Raji (cell line): Measurements from ENCODE around the gene ASCC1.

ENCODE experiments used
- POLR2A ChIP-seq: IDR thresholded peaks from 2 replicates; pipeline ENCODE4 v1.6.1; 2011; ENCODE audit warnings: low read depth, low read length, control low read depth; ENCODE audit not compliant: insufficient read depth

The ASCC1 gene

DNA sequence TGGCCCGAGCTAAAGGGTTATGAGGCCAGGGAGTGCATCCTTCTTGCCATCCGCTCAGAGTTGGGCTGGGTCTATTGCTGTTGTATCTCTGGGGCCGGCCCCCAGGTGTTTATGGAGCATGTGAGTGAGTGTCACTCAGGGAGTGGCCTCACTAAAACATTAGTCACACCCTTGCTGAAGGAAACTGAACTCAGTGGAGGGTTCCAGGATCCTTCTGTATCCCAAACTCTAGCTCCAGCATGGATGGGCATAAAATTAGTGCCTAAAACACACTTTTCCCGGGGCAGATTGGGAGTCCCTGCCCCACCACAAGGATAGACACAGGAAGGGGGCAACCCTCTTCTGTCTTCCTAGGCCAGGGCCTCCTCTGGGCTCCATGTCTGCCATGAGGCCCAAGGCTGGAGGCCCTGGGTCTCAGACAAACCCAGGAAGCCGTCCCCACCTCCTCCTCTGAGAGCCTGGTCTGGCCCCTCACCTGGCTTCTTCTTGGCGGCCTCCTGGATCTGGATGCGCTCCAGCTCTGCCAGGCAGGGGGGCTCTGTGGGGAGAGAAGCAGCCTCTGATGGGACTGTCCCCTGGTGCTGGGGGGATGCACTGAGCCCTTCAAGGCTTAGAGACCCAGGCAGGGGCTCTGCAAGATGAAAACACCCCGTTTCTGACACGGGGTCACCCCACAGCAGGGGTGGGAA, 152.2 kb downstream of the ASCC1 start:
- TF ChIP-seq POLR2A: no peak

- no peak for TF ChIP-seq POLR2A
Observed at GRCh38 chr10:72062832-72063702, 153.0 kb downstream of the ASCC1 start.

DNA sequence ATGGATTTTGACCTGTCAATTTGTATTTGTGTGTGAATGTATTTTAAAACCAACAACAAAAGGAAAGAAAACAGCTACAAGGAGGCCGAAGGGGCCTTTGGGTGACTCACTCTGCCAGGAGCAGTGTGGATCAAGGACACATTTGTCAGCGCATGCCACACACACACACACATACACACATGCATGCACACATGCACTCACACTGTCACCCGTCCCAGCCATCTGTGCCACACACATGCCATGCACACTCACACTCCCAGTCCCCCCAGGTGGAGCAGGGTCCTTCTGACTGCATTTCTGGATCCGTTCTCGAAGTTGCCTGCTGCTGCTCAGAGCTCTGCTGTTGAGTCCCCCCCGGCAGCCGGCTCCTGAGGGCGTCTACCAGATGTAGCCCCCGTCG, 153.7 kb downstream of the ASCC1 start:
- no peak for TF ChIP-seq POLR2A

- no peak for TF ChIP-seq POLR2A
Observed at GRCh38 chr10:72061930-72062329, 154.1 kb downstream of the ASCC1 start.

DNA sequence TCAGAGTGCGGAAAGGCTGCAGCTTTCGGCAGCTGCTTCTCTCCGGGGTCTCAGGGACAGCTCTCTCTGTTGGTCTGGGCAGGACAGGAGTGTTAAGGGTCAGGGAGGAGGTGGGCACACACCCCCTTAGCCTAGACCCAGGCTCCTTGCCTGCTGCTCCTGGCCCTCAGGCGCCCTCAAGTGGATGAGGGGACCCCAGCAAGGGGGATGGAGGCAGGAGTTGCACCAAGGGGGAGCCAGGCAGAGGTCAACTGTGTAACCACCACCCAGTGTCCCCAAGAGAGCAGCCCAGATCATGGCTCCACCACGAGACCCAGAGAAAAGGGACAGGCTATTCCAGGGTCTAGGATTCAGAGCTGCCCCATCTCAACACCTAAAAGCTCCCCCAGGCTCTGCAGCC, 154.6 kb downstream of the ASCC1 start:
- no peak for TF ChIP-seq POLR2A

GRCh38 chr10:72059843-72060822, 155.9 kb downstream of the ASCC1 start:
- TF ChIP-seq POLR2A: no peak

GRCh38 chr10:72058989-72059842, 156.9 kb downstream of the ASCC1 start:
- TF ChIP-seq POLR2A: no peak

DNA sequence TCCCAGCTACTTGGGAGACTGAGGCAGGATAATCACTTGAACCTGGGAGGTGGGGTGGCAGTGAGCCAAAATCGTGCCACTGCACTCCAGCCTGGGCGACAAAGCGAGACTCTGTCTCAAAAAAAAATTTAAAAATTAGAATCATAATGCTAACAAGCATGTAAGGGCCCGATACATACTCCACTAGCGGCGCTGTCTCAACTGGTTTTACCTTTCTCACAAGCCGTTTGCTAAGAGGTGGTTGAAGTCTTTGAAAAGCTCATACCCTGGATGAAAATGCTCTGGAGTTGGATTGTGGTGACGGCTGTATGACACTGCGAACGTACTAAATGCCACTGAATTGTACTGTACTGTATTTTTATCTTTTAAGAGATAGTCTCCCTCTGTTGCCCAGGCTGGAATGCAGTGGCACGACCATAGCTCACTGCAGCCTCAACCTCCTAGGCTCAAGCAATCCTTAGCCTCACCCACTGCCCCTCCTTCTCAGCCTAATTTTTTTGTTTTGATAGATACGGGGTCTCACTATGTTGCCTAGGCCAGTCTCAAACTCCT, 157.7 kb downstream of the ASCC1 start:
- no peak for TF ChIP-seq POLR2A

- TF ChIP-seq POLR2A: no peak
Observed at GRCh38 chr10:72056932-72057751, 158.9 kb downstream of the ASCC1 start.

DNA sequence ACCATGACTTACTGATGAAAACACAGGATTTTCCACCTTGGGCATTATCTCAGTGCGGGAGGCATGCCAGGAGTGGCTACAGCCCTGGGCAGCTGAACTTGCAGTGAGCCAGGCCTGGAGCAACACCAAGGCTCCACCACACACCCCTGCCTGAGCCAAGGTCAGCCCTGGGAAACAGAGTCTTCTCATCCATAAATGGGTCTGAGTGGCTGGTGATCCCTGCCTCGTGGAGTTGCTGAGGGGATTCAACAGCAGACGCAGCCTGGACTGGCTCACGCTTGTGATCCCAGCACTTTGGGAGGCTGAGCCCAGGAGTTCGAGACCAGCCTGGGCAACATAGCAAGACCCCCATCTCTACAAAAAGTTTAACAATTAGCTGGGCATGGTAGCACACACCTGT, 160.0 kb downstream of the ASCC1 start:
- no peak for TF ChIP-seq POLR2A

GRCh38 chr10:72053690-72054089, 162.4 kb downstream of the ASCC1 start:
- no peak for TF ChIP-seq POLR2A

DNA sequence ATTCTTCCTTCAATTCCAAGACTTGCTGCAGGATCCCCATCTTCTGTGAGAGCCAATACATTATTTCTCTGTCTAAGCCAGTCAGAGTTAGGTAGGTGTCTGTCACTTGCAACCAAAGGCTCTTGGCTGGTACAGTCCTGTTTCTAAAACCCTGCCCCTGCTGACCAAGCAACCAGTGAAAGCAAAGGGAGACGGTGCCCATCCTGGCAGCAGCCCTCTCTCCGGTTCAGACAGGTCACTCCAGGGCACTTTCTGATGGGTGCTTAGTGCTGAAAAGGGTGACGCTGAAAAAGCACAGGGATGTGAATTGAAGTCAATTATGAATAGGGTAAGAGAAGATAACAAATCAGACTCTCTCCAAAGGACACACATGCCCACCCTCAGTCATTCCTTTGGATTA, 165.2 kb downstream of the ASCC1 start:
- no peak for TF ChIP-seq POLR2A
